Stimulated activated CD8-positive, alpha-beta memory T cell treated with anti-CD3 and anti-CD28 coated beads, Interleukin-12 subunit alpha, Interleukin-12 subunit beta, amount 100 ng/mL, for 4 hours (primary cell): Measurements from ENCODE around the gene RAD51B.

Source experiments
- DNase-seq: peaks from one replicate; pipeline ENCODE4 v3.0.0-alpha.2; 2020; ENCODE audit warnings: low read depth

RAD51B gene

GRCh38 chr14:68234101-68234905 is 414.7 kb downstream of the RAD51B start:
- DNase-seq, result no peak

DNA sequence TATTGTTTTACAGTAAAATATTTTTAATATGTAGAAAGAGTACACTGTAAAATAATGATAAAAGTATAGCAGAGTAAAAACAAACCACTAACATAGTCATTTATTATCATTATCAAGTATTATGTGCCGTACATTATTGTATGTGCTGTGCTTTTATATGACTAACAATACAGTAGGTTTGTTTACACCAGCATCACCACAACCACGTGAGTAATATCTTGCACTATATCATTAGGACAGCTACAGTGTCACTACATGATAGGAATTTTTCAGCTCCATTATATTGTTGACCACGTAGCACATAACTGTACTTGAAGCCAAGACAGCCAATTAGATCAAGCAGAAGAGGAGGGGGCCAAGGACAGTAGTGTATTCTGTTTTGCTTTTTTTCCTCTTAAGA is 415.4 kb downstream of the RAD51B start:
- no peak for DNase-seq

GRCh38 chr14:68236582-68237458 is 417.2 kb downstream of the RAD51B start:
- no peak for DNase-seq

DNA sequence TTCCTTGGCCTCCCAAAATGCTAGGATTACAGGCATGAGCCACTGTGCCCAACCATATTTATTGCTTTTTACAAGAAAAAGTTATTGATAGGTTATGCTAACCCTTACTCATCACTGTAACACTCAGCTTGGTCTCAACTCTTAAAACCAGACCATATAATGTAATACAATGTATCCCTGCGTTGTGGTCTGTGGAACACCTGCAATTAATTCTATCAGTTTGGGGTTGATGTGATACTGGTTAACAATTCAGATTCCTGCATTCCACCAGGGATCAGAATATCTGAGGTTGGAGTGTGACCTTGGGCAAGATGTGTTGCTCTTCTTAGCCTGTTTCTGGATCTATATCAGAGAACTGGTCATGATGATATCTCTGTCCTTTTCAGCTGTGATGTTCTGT is 419.0 kb downstream of the RAD51B start:
- DNase-seq, result no peak

DNA sequence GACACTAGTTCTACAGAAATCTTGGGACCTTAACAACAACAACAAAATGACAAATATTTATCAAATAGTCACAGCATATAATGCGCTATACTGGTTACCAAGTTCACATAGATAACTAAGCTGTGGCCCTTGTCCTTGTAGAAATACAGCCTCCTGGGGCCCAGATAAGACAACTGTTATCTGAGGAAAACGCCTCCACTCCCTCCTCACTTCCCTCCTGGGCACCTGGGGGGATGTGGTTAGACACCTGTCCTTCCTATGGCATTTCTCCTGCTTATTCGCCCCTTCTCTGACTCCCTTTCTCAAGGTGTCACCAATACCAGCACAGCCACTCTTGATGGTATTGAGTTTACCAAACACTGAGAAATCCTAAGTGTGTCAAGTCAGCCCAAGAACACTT is 419.4 kb downstream of the RAD51B start:
- no peak for DNase-seq

DNA sequence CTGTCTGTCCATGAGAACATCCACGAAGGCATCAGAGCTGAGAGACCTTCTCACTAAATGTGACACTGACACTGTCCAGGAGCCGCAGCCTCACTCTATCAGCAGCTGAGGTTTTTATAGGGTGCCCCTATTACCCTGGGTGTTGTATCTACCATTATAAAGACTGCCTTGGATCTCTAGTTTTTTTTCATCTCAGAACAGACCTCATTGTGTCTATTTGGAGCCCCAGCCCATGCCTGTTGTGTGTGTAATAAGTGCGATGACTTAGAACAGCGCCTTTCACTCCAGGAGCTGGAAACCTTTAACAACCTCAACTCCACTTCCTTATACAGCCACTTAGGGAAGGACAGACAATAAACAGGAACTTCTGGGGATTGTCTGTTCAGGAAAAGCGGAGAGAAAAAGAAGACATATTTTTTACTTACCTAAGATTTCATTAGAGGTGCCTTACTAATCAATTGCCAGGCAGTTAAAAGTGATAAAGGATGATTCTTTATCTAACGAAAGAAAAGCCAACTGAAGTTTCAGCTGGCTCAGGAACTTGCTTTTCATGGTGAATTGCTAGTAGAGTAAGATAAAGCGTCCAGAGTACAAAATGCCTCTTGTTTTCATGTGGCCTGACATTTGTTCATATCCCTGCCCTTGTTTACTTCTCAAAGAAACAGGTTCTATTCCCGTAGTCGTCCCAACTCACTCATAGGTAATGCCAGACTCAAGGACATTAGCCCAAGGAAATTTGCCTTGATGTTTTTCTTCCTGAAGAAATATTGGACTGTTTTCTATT is 420.6 kb downstream of the RAD51B start:
- no peak for DNase-seq

- no peak for DNase-seq
Measured at GRCh38 chr14:68241862-68242487, 422.4 kb downstream of the RAD51B start.

DNA sequence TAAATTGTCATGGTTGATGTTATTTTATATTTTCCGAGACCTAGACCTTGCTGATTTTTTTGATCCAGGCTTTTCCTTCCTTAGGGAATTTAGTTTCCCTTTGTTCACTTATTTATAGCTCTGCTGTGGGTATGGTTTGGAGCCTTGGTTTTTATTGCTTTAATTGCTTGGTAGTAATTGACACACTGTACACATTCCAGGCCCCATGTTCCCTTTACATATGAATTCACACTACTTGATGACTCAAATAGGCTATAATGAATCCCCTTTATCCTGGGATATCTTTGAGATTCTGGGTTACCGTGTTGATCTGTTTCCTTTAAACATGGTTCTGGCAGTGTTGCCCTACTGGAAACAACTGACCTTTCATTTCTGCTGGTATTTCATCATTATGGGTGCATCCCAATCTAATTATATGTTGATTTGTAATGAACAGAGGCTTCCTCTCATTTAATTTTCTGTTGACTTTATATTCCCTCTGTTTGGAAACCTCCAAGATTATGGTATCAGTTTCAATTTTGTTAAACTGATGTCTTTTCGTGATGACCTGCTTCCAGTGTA is 424.0 kb downstream of the RAD51B start:
- no peak for DNase-seq

GRCh38 chr14:68244262-68244980 is 424.8 kb downstream of the RAD51B start:
- no peak for DNase-seq

DNA sequence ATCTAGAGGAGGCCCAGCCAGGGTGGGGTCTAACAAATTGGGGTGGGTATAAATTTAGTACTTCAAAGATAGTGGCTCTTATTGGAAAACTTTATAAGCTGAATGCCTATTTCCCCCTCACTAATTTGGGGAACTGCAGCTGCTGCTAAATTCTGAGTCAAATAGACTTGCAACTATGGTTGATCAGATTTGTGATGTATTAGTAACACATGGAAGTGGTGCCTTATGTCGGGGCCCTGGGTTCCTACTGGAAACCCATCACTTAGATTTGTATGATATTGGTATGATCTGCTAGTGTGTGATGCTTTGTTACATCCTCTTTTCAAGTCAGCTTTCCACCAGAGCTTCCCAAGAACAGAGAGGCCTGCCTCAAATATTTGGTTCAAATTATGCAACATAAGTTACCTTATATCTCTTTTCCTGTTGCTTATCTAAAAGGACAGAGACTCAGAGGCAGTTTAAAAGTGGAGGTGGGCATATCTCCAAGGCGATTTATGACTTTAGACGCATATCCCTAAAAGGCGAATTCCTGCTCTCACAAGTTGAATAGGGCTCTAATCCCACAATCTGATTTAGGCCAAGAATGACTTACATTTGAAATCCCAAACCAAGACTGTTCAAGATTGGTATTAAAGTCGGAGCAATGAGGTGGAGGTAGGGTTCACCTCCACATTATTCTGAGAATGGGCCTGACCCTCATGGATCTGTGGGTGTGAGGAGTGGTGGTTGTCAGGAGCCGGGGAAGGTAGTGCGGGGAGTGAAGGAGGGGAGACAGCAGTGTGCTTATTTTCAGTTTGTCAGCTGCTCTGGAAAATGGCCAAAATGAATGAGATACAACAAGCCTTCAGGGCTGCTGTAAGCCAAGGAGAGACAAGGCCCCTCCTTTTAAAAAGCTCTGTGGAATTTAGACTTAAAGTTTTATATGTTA is 425.8 kb downstream of the RAD51B start:
- DNase-seq, result no peak

- no peak for DNase-seq
Measured at GRCh38 chr14:68246074-68246785, 426.7 kb downstream of the RAD51B start.

GRCh38 chr14:68246786-68247105 is 427.2 kb downstream of the RAD51B start:
- no peak for DNase-seq

- no peak for DNase-seq
Measured at GRCh38 chr14:68247274-68247673, 427.7 kb downstream of the RAD51B start.

DNA sequence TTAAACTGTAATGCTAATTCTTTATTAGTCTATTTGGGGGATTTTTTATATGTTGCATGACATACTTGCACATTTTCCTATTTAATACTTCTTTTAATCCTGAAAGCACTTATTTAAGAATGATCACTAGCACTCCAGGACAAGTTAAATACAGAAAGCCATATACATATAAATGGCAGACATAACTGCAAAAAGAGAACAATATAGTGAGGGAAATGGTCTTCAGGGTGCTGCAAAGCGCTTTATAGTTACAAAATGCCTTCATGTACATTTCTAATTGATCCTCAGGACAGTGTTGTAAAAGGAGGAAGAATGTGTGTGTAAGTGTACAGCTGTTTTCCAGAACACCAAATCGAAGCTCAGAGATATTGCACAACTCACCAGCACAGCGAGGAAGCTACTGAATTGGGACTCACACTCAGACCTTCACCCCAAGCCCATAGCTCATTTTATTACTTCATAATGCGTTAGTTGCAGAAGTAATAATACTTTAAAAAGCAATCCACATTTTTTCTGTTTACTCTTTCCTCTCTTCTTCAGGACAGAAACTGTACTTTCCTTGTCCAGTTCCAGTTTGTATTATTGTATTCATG is 428.2 kb downstream of the RAD51B start:
- DNase-seq, result no peak

DNA sequence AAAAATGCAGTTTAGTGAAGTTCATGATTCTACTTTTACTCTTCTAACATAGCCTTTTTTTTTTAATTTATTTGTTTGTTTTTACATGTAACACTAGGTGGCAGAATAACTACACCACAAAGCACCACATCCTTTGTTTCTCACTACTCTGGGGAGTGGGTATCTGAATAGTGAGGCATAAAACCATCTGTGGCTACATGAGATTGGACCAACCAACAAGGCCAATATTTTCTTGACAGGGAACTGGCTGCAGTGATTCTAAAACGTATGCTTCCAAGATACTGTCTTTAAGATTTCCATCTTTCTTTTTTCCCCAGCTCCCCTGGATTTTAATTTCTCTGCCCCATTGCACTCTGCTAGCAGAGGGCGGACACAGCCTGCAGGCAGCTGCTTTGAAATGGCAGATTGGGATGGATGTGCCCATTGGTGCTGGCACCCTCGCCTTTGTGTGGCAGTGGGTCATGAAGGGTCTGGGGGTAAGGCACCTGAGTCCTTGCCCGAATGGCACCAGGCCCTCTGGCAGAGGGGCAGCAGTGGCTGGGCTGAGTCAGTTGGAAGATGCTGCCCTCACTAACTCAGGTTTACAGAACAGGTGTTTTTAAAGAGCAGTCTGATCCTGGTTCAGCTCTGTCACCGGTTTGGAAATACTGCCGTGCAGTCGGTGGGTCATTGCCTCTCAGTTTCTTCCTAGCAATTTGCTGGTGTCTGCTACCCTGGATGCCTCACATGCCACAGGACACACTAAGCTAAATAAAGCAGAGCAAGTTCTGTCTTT is 429.1 kb downstream of the RAD51B start:
- no peak for DNase-seq

- DNase-seq, result no peak
Measured at GRCh38 chr14:68249661-68250451, 430.3 kb downstream of the RAD51B start.
